SK-N-SH (cell line): Measurements from ENCODE around the gene ACAP2. TPM values are rescaled to one million over a fixed set of nuclear protein-coding genes. Genes with fewer than 3 reads are reported as not detected.

Source experiments
- CTCF ChIA-PET: fragments of 300-600, 350-600 bp; formaldehyde crosslinking; extraction: SDS; loops from one replicate; lab custom pipeline; 2021; lab: Yijun Ruan, JAX
- POLR2A ChIA-PET: fragments of 350-600 bp; sonication (Branson Sonifier 250); formaldehyde crosslinking; extraction: SDS; loops from one replicate; lab custom pipeline; 2020; ENCODE audit warnings: antibody characterized with exemption, inconsistent platforms; lab: Yijun Ruan, JAX
- DNase-seq: peaks from one replicate; pipeline ENCODE4 v3.0.0; 2012
- H2AFZ ChIP-seq: fragments of 200-600 bp; sonication (generic); 2 replicates; pipeline ENCODE4 v1.8.1; 2016; ENCODE audit warnings: antibody characterized with exemption, mild to moderate bottlenecking, low read depth
- H3F3A ChIP-seq: fragments of 200-600 bp; sonication (generic); replicated peaks from 2 replicates; pipeline ENCODE3; 2016; ENCODE audit warnings: antibody characterized with exemption, mild to moderate bottlenecking; ENCODE audit not compliant: insufficient read depth
- H3K27ac ChIP-seq, 2 experiments: fragments of 200-500 bp in 1 of 2; fragments of 200-600 bp in 1 of 2; sonication (Bioruptor generic) in 1 of 2; sonication (generic), shearing (Covaris generic) in 1 of 2; 2 replicates each; pipeline versions ENCODE4 v1.5.1 to v1.6.1; 2014 to 2016; ENCODE audit warnings: low read depth in 2 of 2, inconsistent platforms in 1 of 2, low read length in 1 of 2, mild to moderate bottlenecking in 1 of 2, mixed read lengths in 1 of 2
- H3K27me3 ChIP-seq: fragments of 200-600 bp; sonication (generic), shearing (Covaris generic); 2 replicates; pipeline ENCODE4 v1.6.1; 2016; ENCODE audit warnings: mixed run types; ENCODE audit not compliant: insufficient read depth
- H3K36me3 ChIP-seq, 2 experiments: fragments of 200-500 bp in 1 of 2; fragments of 200-600 bp in 1 of 2; sonication (Bioruptor generic) in 1 of 2; sonication (generic) in 1 of 2; replicated peaks in 1 of 2; 2 replicates each; pipeline versions ENCODE3 to v1.5.1; 2014 to 2016; ENCODE audit warnings: low read length in 1 of 2, mild to moderate bottlenecking in 1 of 2; ENCODE audit not compliant: insufficient read depth in 2 of 2, control insufficient read depth in 1 of 2
- H3K4me1 ChIP-seq, 2 experiments: fragments of 200-500 bp in 1 of 2; fragments of 200-600 bp in 1 of 2; sonication (Bioruptor generic) in 1 of 2; sonication (generic), shearing (Covaris generic) in 1 of 2; 2 replicates each; pipeline versions ENCODE4 v1.5.1 to v1.6.1; 2014 to 2016; ENCODE audit warnings: low read depth in 1 of 2, low read length in 1 of 2, mixed run types in 1 of 2; ENCODE audit not compliant: insufficient read depth in 2 of 2, control insufficient read depth in 1 of 2
- H3K4me2 ChIP-seq: fragments of 200-600 bp; sonication (generic), shearing (Covaris generic); 2 replicates; pipeline ENCODE4 v1.6.1; 2017; ENCODE audit warnings: mixed run types
- H3K4me3 ChIP-seq, 2 experiments: fragments of 200-500 bp in 1 of 2; fragments of 200-600 bp in 1 of 2; sonication (Bioruptor generic) in 1 of 2; sonication (generic), shearing (Covaris generic) in 1 of 2; 2 replicates each; pipeline versions ENCODE4 v1.5.1 to v1.8.1; 2014 to 2016; ENCODE audit warnings: low read depth in 2 of 2, inconsistent platforms in 1 of 2, low read length in 1 of 2, mild to moderate bottlenecking in 1 of 2, mixed read lengths in 1 of 2, moderate library complexity in 1 of 2
- H3K79me2 ChIP-seq: fragments of 200-600 bp; sonication (generic); 2 replicates; pipeline ENCODE4 v1.8.1; 2017; ENCODE audit warnings: mild to moderate bottlenecking; ENCODE audit not compliant: insufficient read depth
- H3K9ac ChIP-seq: fragments of 200-600 bp; sonication (generic); 2 replicates; pipeline ENCODE4 v1.6.1; 2017; ENCODE audit warnings: mixed run types
- H3K9me2 ChIP-seq: fragments of 200-600 bp; sonication (generic); 2 replicates; pipeline ENCODE4 v1.6.1; 2017; ENCODE audit warnings: mixed run types
- H3K9me3 ChIP-seq: fragments of 200-600 bp; sonication (generic); 2 replicates; pipeline ENCODE4 v1.6.1; 2017; ENCODE audit warnings: mixed run types, mild to moderate bottlenecking, moderate library complexity
- H4K20me1 ChIP-seq: fragments of 200-600 bp; sonication (generic); 2 replicates; pipeline ENCODE4 v1.6.1; 2017; ENCODE audit warnings: mild to moderate bottlenecking, mixed run types; ENCODE audit not compliant: insufficient read depth
- FOSL2 ChIP-seq: IDR thresholded peaks from 2 replicates; pipeline ENCODE4 v1.4.0; 2012; ENCODE audit warnings: low read depth, mild to moderate bottlenecking, moderate library complexity, borderline replicate concordance
- JUND ChIP-seq: IDR thresholded peaks from 2 replicates; pipeline ENCODE4 v1.4.0; 2012
- NRF1 ChIP-seq: IDR thresholded peaks from 2 replicates; pipeline ENCODE4 v1.6.1; 2012; ENCODE audit warnings: low read depth, mild to moderate bottlenecking, low read length
- POLR2AphosphoS5 ChIP-seq: IDR thresholded peaks from 2 replicates; pipeline ENCODE4 v1.6.1; 2012; ENCODE audit warnings: low read depth, low read length
- RAD21 ChIP-seq: IDR thresholded peaks from 2 replicates; pipeline ENCODE4 v1.6.1; 2012; ENCODE audit warnings: mild to moderate bottlenecking, low read length
- RCOR1 ChIP-seq: fragments of 150-350 bp; IDR thresholded peaks from 2 replicates; pipeline ENCODE4 v1.6.1; 2017; ENCODE audit warnings: antibody characterized with exemption, low read length
- RFX5 ChIP-seq: IDR thresholded peaks from 2 replicates; pipeline ENCODE4 v1.6.1; 2012; ENCODE audit warnings: mild to moderate bottlenecking, improper control_type of control experiment, low read length
- RXRA ChIP-seq: IDR thresholded peaks from 2 replicates; pipeline ENCODE4 v1.4.0; 2012; ENCODE audit warnings: low read depth, mild to moderate bottlenecking, borderline replicate concordance
- SMC3 ChIP-seq: IDR thresholded peaks from 2 replicates; pipeline ENCODE4 v1.6.1; 2012; ENCODE audit warnings: low read depth, low read length, improper control_type of control experiment
- TCF12 ChIP-seq: IDR thresholded peaks from 2 replicates; pipeline ENCODE4 v1.4.0; 2012
- TEAD4 ChIP-seq: IDR thresholded peaks from 2 replicates; pipeline ENCODE4 v1.4.0; 2012; ENCODE audit warnings: mild to moderate bottlenecking, borderline replicate concordance; ENCODE audit not compliant: insufficient read depth
- YY1 ChIP-seq: IDR thresholded peaks from 2 replicates; pipeline ENCODE4 v1.4.0; 2012; ENCODE audit warnings: low read depth, mild to moderate bottlenecking
- WGBS: methylation state at CpG from one replicate; pipeline ENCODE4 v1.1.6; 2017; ENCODE audit warnings: low lambda C conversion rate; 5-methylcytosine and 5-hydroxymethylcytosine counted together
- polyA plus RNA-seq, 3 experiments: library from polyadenylated mRNA; depleted of rRNA; stranded (reverse); fragments of >200 nt; gene quantifications; 2 replicates each; pipeline ENCODE4 v1.2.3, GENCODE V29; 2012
- TF ChIP-seq, protein P1 (sequence below): IDR thresholded peaks from 2 replicates; pipeline ENCODE4; 2012
- TF ChIP-seq, protein P2 (sequence below): IDR thresholded peaks from 2 replicates; pipeline ENCODE4 v1.4.0; 2012; ENCODE audit warnings: low read depth, borderline replicate concordance
- TF ChIP-seq, protein P3 (sequence below): IDR thresholded peaks from 2 replicates; pipeline ENCODE4 v1.4.0; 2012; ENCODE audit warnings: low read depth
- TF ChIP-seq, protein P4 (sequence below): IDR thresholded peaks from 2 replicates; pipeline ENCODE4 v1.6.1; 2012; ENCODE audit warnings: mild to moderate bottlenecking, low read depth, low read length, moderate library complexity
- TF ChIP-seq, protein P5 (sequence below): IDR thresholded peaks from 2 replicates; pipeline ENCODE4 v1.4.0; 2012; ENCODE audit warnings: low read depth, borderline replicate concordance

The ACAP2 gene
- polyA plus RNA-seq, 1 of the 3 experiments (the other 2 are of a cell fraction) = 6.8 TPM

DNA sequence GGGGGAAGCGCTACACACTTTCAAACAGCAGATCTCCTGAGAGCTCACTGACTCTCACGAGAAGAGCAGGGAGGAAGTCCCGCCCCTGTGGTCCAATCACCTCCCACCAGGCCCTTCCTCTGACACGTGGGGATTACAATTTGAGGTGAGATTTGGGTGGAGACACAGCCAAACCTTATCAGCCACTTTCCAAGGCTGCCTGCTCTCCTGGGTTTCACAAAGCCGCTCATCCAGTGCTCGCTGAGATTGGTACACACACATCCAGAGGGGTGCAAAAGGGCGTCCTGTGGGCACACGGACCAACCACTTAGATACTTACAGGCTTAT lies 195.0 kb downstream of the ACAP2 start:
- Histone ChIP-seq H3K27me3 (no peaks in the 10 kb centered on the region), H3K9me2 (no peaks in the 10 kb centered on the region), H4K20me1 (0 out of 2 replicates have a peak, but pooled peaks cover 3% of the 10 kb centered on the region), H3K79me2 (peaks cover 42% of the 10 kb centered on the region), H3K9ac (no peak overlapping the region), H3K4me2 (no peak overlapping the region), H3K27ac (no peak overlapping the region; a peak in 1 of 4 replicates), H3K36me3 (no peaks in the 10 kb centered on the region), H3K9me3 (no peaks in the 10 kb centered on the region), H3K4me3 (no peak overlapping the region), H2AFZ (no peak overlapping the region), H3K4me1 (peaks cover 8 to 62% of the 10 kb centered on the region in 2 experiments), H3F3A (peaks cover under 1% of the 10 kb centered on the region)
- no peak for DNase-seq
- TF ChIP-seq POLR2AphosphoS5 (no peak), YY1 (no peak)
- WGBS = 89% methylated on average over 7 of the region's 8 CpGs
- ChIA-PET CTCF (no interaction called here), POLR2A (interaction anchor here (0.7 kb wide), 1 partner anchor 149 kb away, joined by 3 read pairs; no protein-coding TSS in a partner anchor)

DNA sequence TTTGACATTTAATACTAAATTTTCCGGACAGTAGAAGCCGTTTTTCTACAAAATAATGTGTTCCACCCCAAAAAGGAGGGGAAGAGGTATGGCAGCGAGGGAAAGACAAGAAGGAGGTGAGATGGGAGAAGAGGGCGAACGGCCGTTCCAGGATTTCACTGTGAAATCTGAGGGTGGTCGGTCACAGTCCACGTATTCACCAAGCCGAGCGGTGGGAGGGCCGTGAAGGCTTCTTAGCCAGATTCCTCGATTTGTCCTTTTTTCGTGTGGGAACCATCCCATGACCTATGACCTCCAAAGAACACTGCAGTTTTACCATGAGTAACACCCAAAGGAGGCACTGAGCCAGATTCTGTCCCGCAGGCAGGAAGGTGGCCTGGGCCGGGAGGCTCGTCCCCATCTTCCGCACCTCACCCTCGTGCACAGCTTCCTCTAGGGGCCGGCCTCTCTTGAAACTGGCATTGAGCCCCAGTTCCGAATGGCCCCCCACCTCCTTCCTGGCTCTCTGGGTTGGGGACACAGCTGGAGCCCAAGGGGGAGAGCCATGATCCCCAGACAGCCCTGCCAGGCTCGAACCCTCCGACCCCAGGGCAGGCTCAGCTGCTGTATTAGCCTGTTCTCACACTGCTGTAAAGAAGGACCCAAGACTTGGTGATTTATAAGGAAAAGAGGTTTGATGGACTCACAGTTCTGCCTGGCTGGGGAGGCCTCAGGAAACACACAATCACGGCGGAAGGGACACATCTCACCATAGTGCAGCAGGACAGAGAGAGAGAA lies 195.5 kb downstream of the ACAP2 start:
- Histone ChIP-seq H3K9me2 (no peaks in the 10 kb centered on the region), H2AFZ (no peak overlapping the region), H3K79me2 (peaks cover 44% of the 10 kb centered on the region), H3K27me3 (no peaks in the 10 kb centered on the region), H3K27ac (peak overlapping the region in 1 of 2 experiments; percentile 74; a peak in 2 of 4 replicates), H3K36me3 (no peaks in the 10 kb centered on the region), H3K4me3 (no peak overlapping the region), H3K9ac (no peak overlapping the region), H3K4me1 (peaks cover 3 to 59% of the 10 kb centered on the region in 2 experiments), H3F3A (no peaks in the 10 kb centered on the region), H4K20me1 (0 out of 2 replicates have a peak, but pooled peaks cover 3% of the 10 kb centered on the region), H3K4me2 (no peak overlapping the region), H3K9me3 (no peaks in the 10 kb centered on the region)
- CTCF ChIA-PET = no interaction called here
- TF ChIP-seq, protein P1, sequence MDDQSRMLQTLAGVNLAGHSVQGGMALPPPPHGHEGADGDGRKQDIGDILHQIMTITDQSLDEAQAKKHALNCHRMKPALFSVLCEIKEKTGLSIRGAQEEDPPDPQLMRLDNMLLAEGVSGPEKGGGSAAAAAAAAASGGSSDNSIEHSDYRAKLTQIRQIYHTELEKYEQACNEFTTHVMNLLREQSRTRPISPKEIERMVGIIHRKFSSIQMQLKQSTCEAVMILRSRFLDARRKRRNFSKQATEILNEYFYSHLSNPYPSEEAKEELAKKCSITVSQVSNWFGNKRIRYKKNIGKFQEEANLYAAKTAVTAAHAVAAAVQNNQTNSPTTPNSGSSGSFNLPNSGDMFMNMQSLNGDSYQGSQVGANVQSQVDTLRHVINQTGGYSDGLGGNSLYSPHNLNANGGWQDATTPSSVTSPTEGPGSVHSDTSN = no peak
- TF ChIP-seq JUND (no peak), NRF1 (no peak), TEAD4 (no peak), RXRA (no peak), TCF12 (no peak), POLR2AphosphoS5 (no peak), SMC3 (no peak), RAD21 (no peak), FOSL2 (no peak), RCOR1 (no peak), RFX5 (no peak)
- TF ChIP-seq, protein P2, sequence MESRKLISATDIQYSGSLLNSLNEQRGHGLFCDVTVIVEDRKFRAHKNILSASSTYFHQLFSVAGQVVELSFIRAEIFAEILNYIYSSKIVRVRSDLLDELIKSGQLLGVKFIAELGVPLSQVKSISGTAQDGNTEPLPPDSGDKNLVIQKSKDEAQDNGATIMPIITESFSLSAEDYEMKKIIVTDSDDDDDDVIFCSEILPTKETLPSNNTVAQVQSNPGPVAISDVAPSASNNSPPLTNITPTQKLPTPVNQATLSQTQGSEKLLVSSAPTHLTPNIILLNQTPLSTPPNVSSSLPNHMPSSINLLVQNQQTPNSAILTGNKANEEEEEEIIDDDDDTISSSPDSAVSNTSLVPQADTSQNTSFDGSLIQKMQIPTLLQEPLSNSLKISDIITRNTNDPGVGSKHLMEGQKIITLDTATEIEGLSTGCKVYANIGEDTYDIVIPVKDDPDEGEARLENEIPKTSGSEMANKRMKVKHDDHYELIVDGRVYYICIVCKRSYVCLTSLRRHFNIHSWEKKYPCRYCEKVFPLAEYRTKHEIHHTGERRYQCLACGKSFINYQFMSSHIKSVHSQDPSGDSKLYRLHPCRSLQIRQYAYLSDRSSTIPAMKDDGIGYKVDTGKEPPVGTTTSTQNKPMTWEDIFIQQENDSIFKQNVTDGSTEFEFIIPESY = no peak
- TF ChIP-seq, protein P3, sequence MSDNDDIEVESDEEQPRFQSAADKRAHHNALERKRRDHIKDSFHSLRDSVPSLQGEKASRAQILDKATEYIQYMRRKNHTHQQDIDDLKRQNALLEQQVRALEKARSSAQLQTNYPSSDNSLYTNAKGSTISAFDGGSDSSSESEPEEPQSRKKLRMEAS = no peak
- TF ChIP-seq, protein P4, sequence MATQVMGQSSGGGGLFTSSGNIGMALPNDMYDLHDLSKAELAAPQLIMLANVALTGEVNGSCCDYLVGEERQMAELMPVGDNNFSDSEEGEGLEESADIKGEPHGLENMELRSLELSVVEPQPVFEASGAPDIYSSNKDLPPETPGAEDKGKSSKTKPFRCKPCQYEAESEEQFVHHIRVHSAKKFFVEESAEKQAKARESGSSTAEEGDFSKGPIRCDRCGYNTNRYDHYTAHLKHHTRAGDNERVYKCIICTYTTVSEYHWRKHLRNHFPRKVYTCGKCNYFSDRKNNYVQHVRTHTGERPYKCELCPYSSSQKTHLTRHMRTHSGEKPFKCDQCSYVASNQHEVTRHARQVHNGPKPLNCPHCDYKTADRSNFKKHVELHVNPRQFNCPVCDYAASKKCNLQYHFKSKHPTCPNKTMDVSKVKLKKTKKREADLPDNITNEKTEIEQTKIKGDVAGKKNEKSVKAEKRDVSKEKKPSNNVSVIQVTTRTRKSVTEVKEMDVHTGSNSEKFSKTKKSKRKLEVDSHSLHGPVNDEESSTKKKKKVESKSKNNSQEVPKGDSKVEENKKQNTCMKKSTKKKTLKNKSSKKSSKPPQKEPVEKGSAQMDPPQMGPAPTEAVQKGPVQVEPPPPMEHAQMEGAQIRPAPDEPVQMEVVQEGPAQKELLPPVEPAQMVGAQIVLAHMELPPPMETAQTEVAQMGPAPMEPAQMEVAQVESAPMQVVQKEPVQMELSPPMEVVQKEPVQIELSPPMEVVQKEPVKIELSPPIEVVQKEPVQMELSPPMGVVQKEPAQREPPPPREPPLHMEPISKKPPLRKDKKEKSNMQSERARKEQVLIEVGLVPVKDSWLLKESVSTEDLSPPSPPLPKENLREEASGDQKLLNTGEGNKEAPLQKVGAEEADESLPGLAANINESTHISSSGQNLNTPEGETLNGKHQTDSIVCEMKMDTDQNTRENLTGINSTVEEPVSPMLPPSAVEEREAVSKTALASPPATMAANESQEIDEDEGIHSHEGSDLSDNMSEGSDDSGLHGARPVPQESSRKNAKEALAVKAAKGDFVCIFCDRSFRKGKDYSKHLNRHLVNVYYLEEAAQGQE = no peak
- TF ChIP-seq, protein P5, sequence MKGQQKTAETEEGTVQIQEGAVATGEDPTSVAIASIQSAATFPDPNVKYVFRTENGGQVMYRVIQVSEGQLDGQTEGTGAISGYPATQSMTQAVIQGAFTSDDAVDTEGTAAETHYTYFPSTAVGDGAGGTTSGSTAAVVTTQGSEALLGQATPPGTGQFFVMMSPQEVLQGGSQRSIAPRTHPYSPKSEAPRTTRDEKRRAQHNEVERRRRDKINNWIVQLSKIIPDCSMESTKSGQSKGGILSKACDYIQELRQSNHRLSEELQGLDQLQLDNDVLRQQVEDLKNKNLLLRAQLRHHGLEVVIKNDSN = no peak
- POLR2A ChIA-PET = interaction anchor here (0.7 kb wide), 1 partner anchor 148 kb away, joined by 3 read pairs; no protein-coding TSS in a partner anchor
- DNase-seq = no peak
- WGBS = 98% methylated on average over 22 of the region's 24 CpGs
